ENCODE measurements around the gene RNF10. TPM values are rescaled to one million over a fixed set of nuclear protein-coding genes. Genes with fewer than 3 reads are reported as not detected.

The RNF10 gene
- total and polyA plus RNA-seq, 9 of the 15 experiments (the other 6 are each of a cell fraction or from before 2014, with no cell fraction given): 43.0 to 139 (median 80.1) TPM

- no peak for TF ChIP-seq ZNF274 (IDR thresholded peaks at IDR 0.05; ENCODE audit: borderline replicate concordance, low read depth, low read length)
- TF ChIP-seq, protein P1, sequence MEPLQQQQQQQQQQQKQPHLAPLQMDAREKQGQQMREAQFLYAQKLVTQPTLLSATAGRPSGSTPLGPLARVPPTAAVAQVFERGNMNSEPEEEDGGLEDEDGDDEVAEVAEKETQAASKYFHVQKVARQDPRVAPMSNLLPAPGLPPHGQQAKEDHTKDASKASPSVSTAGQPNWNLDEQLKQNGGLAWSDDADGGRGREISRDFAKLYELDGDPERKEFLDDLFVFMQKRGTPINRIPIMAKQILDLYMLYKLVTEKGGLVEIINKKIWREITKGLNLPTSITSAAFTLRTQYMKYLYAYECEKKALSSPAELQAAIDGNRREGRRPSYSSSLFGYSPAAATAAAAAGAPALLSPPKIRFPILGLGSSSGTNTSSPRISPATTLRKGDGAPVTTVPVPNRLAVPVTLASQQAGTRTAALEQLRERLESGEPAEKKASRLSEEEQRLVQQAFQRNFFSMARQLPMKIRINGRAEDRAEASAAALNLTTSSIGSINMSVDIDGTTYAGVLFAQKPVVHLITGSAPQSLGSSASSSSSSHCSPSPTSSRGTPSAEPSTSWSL (CRISPR knock-in tag; IDR thresholded peaks at IDR 0.05; ENCODE audit: borderline replicate concordance): no peak
These were observed 20.5 kb downstream of the RNF10 start (continued) for GRCh38 chr12:120554678-120555077.

DNA sequence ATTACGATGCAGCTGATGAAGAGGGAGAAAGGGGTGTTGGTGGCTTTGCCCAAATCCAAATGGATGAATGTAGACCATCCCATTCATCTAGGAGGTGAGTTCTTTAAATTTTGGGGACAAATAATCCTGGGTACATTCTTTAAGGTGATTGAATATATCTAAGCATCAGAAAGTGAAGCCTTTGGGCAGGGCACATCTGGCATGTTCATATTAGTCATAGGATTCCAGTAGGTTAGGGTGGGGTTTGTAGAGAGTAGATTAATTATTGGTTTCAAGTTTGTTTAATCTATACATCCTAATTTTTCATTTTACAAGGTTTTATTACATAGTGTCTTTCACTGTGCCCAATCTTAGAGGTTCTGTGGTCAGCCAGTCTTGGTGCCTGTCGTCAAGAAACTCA, 23.4 kb downstream of the RNF10 start:
- H3K4me2 ChIP-seq (ENCODE audit: insufficient read depth, low read length): no peak overlapping the region
- H3K9ac ChIP-seq (ENCODE audit: insufficient read depth in 1 of 2, low read depth in 2 of 2, low read length in 2 of 2): no peak overlapping the region
- POLR2A ChIA-PET: no interaction called here
- H3K4me1 ChIP-seq (replicated peaks in 1 of 2; ENCODE audit: control insufficient read depth in 2 of 2, insufficient read depth in 2 of 2, low read length in 2 of 2): no peaks in the 10 kb centered on the region; a peak in 1 of 5 replicates
- H3K79me2 ChIP-seq (ENCODE audit: control insufficient read depth, insufficient read depth, low read length): no peaks in the 10 kb centered on the region
- H3K9me3 ChIP-seq (replicated peaks; ENCODE audit: control insufficient read depth, insufficient read depth, low read depth, low read length): no peaks in the 10 kb centered on the region
- intact Hi-C loops (cut with micrococcal nuclease) (no loop called here), in situ Hi-C loops (cut with MboI) (no loop called here)
- FAIRE-seq: no peak
- DNase-seq (ENCODE audit: extremely low read depth in 1 of 4, low spot score in 3 of 4): no peak
- H3K36me3 ChIP-seq (ENCODE audit: control insufficient read depth, insufficient read depth, low read length): peaks cover 70% of the 10 kb centered on the region
- no peaks in the 10 kb centered on the region for H4K20me1 ChIP-seq (replicated peaks; ENCODE audit: control insufficient read depth, insufficient read depth, low read length)
- 96% methylated on average over 2 of the region's 2 CpGs for WGBS (ENCODE audit: insufficient coverage, low coverage, missing lambda C conversion rate)
- H3K4me3 ChIP-seq: no peak overlapping the region
- H2AFZ ChIP-seq (ENCODE audit: low read depth, low read length): no peak overlapping the region
- ATAC-seq: no peak
- no TSS peak for BruUV-seq (replicated peaks)
- CTCF ChIA-PET (ENCODE audit: low intra/inter-chr PET ratio): no interaction called here
- no peaks in the 10 kb centered on the region for H3K9me1 ChIP-seq (ENCODE audit: control insufficient read depth, insufficient read depth, low read length)
- no peaks in the 10 kb centered on the region for H3K27me3 ChIP-seq (ENCODE audit: control insufficient read depth in 2 of 2, insufficient read depth in 2 of 2, low read length in 2 of 2)
- H3K27ac ChIP-seq (ENCODE audit: extremely low read depth, low read depth, low read length): no peak overlapping the region
- TF ChIP-seq ARID1B (IDR thresholded peaks at IDR 0.05) (no peak), BACH1 (tag; IDR thresholded peaks at IDR 0.05) (no peak), MECOM (CRISPR knock-in tag; IDR thresholded peaks at IDR 0.05) (no peak), BHLHE40 (IDR thresholded peaks at IDR 0.05; ENCODE audit: low read length) (no peak), RBBP5 (IDR thresholded peaks at IDR 0.05; ENCODE audit: borderline replicate concordance, insufficient read depth, low read length, poor library complexity, severe bottlenecking) (no peak), TAF7 (tag; IDR thresholded peaks at IDR 0.05) (no peak), POLR2AphosphoS2 (IDR thresholded peaks at IDR 0.05; ENCODE audit: low read length) (no peak), EP300 (IDR thresholded peaks at IDR 0.05; ENCODE audit: low read length) (no peak), KDM5B (IDR thresholded peaks at IDR 0.05; ENCODE audit: insufficient replicate concordance, low read depth, low read length) (no peak)
- TF ChIP-seq, protein P2, sequence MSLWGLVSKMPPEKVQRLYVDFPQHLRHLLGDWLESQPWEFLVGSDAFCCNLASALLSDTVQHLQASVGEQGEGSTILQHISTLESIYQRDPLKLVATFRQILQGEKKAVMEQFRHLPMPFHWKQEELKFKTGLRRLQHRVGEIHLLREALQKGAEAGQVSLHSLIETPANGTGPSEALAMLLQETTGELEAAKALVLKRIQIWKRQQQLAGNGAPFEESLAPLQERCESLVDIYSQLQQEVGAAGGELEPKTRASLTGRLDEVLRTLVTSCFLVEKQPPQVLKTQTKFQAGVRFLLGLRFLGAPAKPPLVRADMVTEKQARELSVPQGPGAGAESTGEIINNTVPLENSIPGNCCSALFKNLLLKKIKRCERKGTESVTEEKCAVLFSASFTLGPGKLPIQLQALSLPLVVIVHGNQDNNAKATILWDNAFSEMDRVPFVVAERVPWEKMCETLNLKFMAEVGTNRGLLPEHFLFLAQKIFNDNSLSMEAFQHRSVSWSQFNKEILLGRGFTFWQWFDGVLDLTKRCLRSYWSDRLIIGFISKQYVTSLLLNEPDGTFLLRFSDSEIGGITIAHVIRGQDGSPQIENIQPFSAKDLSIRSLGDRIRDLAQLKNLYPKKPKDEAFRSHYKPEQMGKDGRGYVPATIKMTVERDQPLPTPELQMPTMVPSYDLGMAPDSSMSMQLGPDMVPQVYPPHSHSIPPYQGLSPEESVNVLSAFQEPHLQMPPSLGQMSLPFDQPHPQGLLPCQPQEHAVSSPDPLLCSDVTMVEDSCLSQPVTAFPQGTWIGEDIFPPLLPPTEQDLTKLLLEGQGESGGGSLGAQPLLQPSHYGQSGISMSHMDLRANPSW (CRISPR knock-in tag; IDR thresholded peaks at IDR 0.05): no peak

Data from K562 (cell line).